A204.1 (cell line): ENCODE measurements around the gene UBR4.
"Not testable (repeated sequence)": the region's sequence is repeated elsewhere in the genome, so short reads cannot be mapped to it uniquely, and the experiment has no call there.

Source experiments
- FAIRE-seq: peaks from 2 replicates; lab custom pipeline; 2012; peaks lifted over from hg19 to GRCh38; lab: Jason Lieb, UNC

Gene UBR4

DNA sequence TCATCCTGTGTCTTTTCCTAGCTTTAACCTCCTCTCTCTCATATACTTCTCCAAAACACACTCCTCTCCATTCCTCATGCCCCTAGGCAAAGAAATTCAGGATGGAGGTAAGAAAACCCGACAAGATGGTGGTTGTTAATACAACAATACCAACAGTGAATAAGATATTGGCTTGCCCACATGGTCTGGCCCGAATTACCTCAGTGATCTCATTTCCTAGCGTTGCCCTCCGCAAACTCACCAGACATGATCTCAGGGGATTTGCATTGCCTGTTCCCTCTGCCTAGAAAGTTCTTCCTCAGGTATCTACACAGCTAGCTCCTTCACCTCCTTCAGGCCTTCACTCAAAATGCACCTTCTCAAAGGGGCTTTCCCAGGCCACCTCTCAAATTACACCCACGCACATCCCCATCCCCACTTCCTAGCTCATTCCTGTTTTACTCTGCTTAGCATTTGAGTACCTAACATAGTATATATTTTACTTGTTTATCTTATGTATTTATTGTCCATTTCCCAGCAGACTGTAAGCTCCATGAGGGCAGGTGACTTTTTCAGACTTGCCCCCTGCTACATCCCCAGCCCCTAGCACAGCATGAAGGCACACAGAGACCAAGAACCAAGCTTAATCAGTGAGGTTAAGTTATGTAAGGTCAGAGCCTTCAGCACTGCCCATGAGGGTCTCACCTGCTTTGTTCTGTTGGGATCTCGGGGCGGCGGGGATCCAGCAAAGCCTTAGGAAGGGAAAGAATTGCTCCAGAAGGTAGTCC is 10.2 kb upstream of the UBR4 start:
- no peak for FAIRE-seq

DNA sequence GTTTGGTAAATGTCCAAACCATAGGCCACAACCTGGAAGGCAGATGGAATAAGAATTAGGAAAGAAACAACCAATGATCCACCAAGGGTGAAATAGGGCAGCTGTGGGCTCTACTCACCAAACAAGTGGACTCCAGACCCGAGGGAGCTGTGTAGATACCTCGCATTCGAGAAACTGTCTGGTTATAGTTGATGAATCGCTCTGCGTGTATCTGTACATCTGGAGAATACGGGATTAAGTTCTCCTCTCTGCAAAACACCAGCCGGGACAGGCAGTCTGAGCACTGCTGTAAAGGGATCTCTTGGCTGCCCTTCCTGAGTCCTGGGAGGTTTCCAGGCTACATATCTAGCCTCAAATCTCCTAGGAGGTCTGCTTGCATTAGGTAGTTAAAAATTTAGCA is 9.4 kb upstream of the UBR4 start:
- no peak for FAIRE-seq

GRCh38 chr1:19216585-19216984 is 6.5 kb upstream of the UBR4 start:
- not testable (repeated sequence) for FAIRE-seq

DNA sequence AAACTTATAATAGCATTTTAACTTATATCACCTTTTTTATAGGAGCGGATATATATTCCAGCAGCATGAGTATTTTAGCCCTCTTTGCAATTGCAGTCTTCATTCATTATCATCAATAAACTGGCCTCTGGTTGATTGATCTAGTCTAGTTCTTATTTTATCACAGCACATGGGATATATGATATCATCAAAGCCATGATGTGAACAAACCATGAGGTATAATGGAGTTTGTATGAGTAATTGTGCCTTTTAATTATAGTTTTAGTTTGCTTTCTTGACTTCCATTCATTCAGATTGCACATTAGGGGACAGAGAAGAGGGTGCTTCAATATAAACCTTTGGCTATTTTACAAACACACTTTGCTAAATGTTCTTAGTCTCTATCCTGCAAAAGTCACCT is 3.5 kb upstream of the UBR4 start:
- no peak for FAIRE-seq

GRCh38 chr1:19212167-19212566 is 2.1 kb upstream of the UBR4 start:
- FAIRE-seq, result no peak

- FAIRE-seq, result no peak
Measured at GRCh38 chr1:19210772-19211549, 895 bp upstream of the UBR4 start.

DNA sequence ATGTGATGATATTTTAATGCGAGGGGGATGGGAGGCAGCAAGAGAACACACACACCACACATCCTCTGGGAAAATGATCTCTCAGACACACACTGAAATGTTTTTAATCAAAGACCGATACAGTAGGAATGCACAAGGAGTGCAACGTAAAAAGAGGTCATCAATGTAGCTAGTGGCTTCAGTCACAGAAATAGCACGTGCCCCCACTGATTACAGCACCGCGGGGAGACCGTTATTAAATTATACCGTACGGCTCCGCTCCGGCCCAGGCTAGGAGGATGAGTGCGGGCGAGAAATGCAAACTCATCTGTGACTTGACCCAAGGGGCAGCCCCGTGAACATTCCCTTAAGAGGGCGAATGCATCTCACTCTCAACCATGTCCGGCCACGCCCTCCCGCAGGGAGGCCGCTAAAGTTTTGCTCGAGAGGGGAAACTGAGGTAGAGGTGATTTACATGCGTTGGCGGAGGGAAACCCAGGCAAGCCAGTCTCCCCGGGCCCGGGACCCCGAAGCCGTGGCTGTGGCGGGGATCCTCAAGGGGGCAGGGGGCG is 552 bp downstream of the UBR4 start:
- no peak for FAIRE-seq

- FAIRE-seq, result no peak
Measured at GRCh38 chr1:19208710-19209438, 1.2 kb downstream of the UBR4 start.

DNA sequence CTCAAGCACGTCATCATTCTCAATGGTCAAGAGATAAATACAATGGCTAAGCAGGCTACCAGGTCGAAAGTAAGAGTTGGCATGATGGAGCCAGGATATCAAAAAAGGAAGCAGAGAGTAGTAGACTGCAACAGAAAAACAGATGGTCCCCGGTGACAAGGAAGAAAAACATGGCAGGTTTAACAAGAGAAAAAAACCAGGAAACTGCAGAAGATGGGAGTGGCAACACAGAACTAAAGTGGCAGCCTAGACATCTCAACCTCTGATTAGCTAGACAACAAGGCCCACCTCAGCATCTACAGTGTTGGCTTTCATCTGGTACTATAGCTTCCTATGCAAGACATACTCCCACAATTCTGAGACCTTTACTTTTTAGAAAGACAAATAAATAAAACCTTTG is 3.1 kb downstream of the UBR4 start:
- FAIRE-seq, result no peak

- no peak for FAIRE-seq
Measured at GRCh38 chr1:19205845-19206244, 4.2 kb downstream of the UBR4 start.

- FAIRE-seq, result no peak
Measured at GRCh38 chr1:19205403-19205802, 4.7 kb downstream of the UBR4 start.

DNA sequence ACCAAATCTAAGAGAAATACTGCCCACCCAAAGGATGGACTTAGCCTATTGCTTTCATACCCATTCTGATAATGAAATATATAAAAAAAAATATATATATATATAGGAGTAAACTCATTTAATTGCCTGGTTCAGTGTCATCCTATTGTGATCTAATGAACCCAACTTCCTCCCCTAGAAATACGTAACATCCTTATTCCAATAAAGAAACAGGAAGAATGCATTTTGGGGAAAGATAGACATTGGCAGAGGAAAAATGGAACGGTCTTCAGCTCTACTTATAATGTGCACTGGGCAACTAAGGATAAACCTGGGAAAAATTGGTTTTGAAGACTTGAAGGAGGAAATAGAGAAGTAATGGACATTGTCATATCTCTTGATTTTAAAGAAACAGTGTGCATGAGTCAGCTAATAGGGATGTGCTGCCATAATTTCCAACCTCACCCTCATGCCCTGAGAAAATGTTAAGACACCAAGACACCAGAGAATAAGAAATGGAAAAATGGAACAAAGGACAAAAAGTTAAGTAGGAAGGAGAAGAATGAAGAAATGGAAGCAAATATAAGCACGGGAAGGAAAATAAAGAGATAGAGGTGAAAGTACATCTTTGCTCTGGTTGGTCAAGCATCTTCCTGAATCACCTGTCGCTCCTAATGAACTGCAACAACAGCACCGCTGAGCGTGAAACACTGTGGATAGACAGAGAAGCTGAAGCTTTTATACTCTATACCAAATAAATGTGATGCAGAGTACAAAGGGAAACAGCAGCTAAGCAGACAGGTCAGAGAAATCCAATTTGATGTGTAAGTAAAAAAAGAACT is 5.4 kb downstream of the UBR4 start:
- FAIRE-seq, result no peak

- no peak for FAIRE-seq
Measured at GRCh38 chr1:19203440-19203839, 6.6 kb downstream of the UBR4 start.

GRCh38 chr1:19202396-19202795 is 7.7 kb downstream of the UBR4 start:
- no peak for FAIRE-seq

- FAIRE-seq, result no peak
Measured at GRCh38 chr1:19199969-19200604, 10.0 kb downstream of the UBR4 start.

GRCh38 chr1:19199329-19199968 is 10.6 kb downstream of the UBR4 start:
- FAIRE-seq, result no peak

DNA sequence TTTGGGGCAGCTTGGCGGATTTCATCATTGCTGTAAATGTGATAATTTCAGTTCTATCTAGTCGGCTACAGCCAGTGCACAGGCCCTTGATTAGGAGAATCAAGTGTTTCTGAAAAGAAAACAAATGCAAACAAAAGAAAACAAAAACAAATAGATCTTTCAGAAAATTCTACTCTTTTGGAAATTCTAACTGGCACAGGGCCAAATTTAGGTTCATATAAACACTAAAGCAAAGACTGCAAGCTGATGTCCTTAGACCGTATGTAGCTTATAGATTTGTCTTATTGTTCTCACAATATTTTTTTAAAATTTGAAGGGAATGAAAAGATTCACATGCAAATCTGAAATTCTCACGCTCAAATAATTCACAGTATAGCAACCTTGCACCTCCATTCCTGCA is 11.2 kb downstream of the UBR4 start:
- FAIRE-seq, result no peak

- no peak for FAIRE-seq
Measured at GRCh38 chr1:19197845-19198244, 12.2 kb downstream of the UBR4 start.

DNA sequence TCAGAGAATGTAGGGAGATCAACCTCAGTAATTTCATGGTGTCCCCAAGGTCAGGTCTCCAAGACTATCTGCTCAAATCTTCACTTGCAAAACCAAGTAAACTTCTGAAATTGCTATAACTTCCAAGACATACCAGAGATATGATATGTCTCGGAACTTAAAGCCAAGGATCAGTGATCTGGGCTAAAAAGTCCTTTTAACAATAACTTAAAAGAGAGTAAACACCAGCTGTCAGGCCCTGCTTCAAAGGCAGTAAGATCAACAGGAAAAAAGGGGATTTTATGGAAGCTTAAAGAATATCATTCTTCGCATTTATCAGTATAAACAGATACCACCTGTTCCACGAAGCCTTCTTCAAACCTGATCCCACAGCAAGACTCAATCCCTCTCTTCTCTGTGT is 13.7 kb downstream of the UBR4 start:
- no peak for FAIRE-seq

DNA sequence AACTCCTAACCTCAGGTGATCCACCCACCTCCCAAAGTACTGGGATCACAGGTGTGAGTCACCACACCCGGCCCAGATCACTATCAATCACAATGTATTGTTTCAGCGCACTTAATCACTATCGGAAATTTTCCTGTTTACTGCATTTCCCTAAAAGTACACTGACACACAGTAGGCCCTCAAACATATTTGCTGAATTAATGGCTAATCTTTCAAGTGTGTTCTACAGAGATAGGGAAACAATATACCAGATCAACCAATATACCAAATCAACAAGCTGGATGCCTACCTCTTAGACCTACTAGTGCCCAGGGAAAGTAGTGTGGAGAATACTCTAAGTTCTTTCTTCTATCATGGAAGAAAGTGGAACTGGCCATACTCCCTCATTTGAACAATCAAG is 17.1 kb downstream of the UBR4 start:
- no peak for FAIRE-seq

GRCh38 chr1:19191811-19192210 is 18.3 kb downstream of the UBR4 start:
- FAIRE-seq, result no peak
